Measurements from ENCODE around the gene MINPP1. TPM values are rescaled to one million over a fixed set of nuclear protein-coding genes. Genes with fewer than 3 reads are reported as not detected.
"Not testable (repeated sequence)": the region's sequence is repeated elsewhere in the genome, so short reads cannot be mapped to it uniquely, and the experiment has no call there.

MINPP1 gene
- total RNA-seq, 1 donor from 2014 or later, result 17.3 TPM

DNA sequence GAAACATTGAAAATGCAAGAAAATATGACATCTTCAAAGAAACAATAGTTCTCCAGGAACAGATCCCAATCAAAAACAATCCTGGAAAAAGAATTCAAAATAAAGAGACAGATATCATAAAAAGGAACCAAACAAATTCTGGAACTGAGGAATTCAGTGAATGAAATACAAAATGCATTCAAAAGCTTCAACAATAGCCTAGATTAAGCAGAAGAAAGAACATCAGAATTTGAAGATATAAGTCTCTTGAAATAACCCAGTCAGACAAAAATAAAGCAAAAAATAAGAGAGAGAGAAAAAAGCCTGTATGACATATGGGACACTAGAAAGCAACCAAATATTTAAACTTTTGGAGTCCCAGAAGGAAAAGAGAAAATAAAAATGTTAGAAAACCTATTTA, 60.3 kb downstream of the MINPP1 start:
- no peak for DNase-seq (ENCODE audit: low read depth in 2 of 2)

DNA sequence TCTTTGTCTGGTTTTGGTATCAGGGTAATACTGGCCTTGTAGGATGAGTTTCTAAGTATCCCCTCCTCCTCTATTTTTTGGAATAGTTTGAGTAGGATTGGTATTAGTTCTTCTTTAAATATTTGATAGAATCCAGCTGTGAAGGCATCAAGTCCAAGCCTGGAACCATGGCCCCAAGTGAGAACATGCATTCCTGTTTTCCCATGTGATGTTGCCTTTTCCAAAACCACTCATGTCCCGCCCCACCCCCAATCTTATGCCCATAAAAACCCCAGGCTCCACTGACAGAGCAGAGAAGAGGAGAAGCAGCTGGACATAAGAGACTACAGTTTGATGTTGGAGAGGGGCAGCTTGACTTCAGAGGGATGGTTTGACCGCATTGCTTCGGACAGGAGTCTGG, 71.2 kb downstream of the MINPP1 start:
- DNase-seq (ENCODE audit: low read depth in 2 of 2), result no peak

DNA sequence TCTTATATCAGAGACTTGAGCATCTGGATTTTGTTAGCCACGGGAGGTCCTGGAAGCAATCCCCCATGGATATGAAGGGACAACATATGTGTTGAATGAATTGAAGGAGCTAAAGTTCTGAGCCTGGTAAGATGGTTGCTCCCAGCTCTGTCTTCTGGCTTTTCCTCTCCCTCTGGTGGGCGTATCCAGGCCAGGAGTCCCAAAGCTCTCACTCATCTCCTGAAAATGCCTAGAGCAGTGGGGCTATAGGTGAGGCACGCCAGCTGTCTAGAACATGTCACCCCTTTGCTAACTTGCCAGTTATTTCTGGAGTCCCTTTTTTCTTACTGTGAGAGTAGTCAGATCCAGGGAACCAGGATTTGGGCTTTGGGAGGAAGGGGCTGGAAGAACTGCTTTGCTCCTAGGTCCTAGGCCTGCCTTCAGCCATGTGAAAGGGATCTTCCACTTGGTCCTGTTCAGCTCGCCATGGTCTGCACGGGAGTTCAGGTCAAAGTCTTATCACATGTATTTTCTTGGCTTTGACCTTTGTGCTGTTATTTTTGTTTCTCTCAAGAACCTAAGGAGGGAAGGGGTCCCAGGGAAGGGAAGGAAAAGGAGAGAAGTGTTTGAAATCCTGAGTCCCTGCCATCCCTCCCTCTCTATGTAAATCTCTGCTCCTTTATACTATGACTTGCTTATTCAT, 73.6 kb downstream of the MINPP1 start:
- DNase-seq (ENCODE audit: low read depth in 2 of 2), result no peak

DNA sequence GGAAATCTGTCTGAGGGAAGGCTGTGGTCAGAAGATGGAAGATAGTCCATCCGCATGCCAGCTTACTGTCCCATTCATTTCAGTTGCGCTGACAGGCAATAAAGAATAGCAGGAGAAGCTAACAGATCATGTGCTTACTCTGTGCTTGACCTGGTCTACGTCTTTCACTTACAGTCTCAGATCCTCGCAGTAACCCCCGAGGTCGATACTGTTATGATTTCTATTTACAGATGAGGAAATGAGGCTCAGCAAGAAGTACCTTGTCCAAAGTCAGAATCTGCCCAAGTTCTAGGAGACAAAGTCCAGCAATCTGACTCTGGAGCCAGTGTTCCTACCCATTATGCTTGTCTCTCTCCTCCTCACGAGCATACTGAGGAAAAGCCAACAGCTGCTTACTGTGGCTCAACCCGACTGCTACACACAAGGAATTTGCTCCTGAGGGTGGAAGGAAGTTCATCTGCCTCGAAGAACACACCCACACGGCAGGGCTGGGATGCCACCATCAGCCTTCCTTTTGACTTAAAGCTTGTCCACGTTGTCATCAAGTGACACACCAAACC, 74.2 kb downstream of the MINPP1 start:
- DNase-seq (ENCODE audit: low read depth in 2 of 2), result peak in 1 of 2 donors; percentile 32

DNA sequence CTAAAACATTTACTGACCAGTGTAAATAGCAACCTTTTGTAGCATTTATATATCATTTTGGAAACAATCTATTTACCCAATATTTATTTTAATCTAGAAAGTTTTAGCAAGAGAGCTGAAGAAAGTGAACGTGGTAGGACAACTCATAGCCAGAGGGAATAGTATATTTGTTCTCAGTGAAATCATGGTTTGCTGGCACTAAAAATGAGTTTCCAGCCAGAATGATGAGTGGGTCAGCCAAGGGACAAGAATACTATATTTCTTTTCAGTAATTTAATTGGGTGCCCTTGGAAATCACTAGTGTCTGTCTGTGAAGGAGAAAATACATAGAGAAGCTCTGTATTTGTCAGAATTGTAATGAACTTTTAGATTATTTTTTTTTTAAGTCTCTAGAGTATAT, 74.9 kb downstream of the MINPP1 start:
- no peak for DNase-seq (ENCODE audit: low read depth in 2 of 2)

DNA sequence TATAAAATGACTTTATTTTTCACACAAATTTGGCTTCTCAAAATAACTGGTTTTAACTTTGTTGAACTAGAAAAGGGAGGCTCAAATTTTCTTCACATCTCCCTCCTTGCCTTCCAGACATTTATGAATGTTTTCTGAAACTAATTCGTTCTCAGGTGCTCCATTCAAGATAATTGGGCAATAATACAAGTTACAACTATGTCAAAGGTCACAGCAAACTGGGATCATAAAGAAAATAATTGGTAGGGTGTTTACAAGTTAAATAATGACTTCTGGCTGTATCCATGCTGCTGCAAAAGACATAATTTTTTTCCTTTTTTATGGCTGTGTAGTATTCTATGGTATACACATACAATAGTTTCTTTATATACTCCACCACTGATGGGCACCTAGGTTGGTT, 75.3 kb downstream of the MINPP1 start:
- no peak for DNase-seq (ENCODE audit: low read depth in 2 of 2)

DNA sequence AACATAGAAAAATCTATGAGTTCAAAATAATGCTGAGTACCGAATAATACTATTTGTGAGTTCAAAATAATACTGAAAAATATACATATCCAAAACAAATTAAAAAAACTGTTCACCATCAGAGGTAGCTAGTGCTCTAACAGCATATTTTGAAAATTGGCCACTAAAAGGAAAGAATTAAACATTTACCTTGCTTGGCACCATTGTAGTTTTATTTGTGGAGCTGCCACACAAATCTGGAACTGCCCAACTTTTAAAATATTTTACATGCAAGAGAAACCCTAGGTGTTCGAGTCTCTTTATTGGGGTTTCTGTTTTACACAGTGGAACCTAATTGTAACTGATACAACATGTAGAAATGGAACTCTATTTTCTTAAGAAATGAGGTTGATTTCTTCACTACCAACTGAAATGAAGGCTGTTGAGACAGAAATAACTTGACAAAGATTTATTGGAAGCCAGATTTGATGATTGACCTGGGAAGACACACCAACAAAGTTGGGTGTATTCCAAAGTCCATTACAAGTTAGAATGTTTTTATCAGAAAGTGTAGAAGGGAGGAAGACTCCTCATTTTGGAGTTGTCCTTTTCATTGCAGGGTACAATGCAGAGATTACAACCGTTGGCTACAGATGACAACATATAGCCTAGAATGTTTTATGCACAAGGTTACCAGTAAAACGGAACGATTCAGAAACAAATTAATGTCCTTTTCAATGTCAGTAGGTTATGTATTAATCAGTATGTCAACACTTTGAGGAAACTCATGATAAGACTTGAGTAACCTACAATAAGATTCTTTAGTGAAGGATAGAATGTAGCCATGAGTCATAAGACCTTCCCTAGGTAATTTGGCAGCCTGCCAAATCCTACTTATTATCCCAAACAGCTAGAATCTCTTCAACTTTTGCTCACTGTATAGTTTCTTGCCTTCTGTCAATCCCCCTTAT, 81.1 kb downstream of the MINPP1 start:
- DNase-seq (ENCODE audit: low read depth in 2 of 2), result peak in 1 of 2 donors; percentile 74

DNA sequence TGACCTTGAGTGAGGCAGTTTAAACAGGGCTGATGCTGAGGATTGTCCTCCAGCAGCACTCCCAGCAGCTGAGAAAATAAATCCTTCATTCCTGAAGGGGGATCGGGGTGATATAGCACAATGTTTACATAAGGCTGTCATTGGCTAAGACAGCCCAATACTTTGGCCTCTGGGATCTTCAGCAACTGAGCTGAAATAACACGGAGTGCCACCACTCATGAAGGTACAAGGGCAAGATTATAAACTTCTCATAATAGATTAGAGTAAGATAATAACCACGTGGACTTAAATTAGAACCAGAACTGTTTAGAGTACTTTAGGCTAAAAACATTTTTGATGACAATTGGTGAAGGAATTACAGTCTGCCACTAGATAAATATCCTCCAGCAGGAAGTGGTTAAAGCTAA, 85.0 kb downstream of the MINPP1 start:
- DNase-seq (ENCODE audit: low read depth in 2 of 2), result no peak

DNA sequence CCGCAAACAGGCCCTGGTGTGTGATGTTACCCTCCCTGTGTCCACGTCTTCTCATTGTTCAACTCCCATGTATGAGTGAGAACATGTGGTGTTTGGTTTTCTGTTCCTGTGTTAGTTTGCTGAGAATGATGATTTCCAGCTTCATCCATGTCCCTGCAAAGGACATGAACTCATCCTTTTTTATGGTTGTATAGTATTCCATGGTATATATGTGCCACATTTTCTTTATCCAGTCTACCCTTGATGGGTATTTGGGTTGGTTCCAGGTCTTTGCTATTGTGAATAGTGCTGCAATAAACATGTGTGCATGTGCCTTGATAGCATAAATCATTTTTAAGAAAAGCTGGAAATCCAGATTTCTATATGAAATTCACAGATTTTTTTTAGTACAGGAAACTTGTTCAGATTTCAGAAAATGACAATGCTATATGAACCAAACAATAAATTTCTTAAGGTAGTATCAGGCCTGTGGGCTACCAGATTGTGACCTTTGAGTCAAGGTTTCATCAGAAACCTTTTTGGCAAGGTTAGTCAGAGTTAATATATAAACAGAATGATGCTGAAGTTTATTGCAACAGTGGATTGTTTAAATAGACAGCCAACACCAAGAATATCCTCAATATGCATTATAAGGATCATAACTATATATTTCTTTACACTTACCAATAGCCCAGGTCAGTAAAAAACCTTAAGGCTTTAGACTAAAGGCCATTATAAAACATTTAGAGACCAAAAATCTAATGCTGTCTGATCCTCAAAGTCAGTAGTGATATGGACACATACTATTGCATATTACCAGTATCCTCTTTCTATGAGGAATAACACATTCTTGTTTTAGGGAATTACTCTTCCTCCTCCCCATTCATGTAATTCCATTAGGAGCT, 86.3 kb downstream of the MINPP1 start:
- DNase-seq (ENCODE audit: low read depth in 2 of 2), result no peak

DNA sequence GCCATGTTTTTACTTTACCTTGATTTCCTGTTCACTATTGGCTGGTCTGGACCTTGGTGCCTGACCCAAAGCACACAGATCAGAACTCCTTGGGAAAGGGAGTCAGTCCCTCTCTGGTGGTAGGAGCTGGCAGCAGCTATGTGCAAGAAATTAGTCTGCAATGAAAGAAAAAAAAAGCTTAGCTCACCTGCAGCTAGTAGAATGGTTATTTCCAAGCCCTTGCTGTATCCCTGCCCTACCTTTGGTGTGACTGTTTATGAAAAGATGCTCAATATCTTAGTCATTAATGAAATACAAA, 86.8 kb downstream of the MINPP1 start:
- DNase-seq (ENCODE audit: low read depth in 2 of 2), result no peak

DNA sequence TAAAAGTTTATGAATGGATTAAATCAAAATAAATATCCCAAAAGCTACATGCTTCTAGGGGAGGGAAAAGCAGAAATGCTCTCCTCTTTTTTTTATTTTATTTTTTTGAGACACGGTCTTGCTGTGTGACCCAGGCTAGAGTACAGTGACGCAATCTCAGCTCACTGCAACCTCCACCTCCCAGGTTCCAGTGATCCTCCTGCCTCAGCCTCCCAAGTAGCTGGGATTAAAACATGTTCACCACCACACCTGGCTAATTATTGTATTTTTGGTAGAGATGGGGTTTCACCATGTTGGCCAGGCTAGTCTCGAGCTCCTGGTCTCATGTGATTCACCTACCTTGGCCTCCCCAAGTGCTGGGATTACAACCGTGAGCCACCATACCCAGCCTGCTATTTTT, 88.2 kb downstream of the MINPP1 start:
- not testable (repeated sequence) for DNase-seq (ENCODE audit: low read depth in 2 of 2)

DNA sequence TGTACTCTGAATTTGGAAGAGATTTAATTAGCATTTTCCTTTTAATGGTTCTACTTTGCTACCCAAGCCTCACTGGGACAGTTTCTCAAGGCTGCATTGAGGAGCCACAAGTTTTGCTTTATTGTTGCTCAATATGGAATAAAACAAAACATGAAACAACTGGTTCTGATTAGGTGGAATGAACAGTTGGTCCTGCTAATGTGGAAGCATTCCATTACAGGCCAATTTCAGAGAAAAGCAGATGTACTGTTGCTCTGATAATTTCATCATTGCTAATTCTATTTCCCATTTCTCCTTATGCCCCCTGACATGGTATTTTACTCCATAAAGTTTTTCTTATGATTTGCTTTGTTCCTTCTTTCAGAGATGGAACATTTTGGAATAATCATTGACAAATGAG, 89.0 kb downstream of the MINPP1 start:
- no peak for DNase-seq (ENCODE audit: low read depth in 2 of 2)

DNA sequence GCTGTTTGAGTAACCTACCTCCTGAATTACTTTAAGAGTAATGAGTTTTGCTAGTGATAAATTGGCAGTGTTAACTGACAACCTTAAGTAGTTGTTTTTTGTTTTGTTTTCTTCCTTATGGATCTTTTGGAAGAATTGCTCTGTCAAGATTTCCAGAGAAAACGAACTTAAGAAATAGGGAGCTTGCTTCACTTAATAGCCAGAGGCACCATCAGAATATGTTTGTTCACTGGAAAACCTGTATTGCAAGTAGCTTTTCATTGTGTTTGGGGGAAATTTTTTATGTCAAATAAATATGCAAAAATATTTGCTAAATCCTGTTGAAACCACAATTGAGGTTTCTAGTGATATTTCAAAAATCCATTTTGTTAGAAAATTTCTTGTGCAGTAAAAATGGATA, 89.5 kb downstream of the MINPP1 start:
- no peak for DNase-seq (ENCODE audit: low read depth in 2 of 2)

DNA sequence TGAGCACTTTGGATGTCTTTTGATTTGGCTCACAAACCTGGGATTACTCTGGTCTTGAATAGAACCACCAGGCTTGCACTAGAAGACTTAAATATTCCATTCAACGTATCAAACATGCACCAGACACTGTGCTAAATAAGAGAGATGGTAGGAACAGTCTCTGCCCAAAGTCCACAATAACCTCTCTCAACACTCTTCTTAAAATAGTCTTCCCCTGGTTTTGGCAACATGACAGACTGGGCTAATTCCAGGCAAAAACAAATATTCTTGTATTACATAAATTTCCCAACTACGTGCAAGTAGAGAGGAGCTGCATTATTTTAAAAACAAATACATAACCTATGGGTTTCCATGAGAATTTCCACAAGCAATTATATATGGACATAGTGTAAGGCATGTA, 90.2 kb downstream of the MINPP1 start:
- no peak for DNase-seq (ENCODE audit: low read depth in 2 of 2)

DNA sequence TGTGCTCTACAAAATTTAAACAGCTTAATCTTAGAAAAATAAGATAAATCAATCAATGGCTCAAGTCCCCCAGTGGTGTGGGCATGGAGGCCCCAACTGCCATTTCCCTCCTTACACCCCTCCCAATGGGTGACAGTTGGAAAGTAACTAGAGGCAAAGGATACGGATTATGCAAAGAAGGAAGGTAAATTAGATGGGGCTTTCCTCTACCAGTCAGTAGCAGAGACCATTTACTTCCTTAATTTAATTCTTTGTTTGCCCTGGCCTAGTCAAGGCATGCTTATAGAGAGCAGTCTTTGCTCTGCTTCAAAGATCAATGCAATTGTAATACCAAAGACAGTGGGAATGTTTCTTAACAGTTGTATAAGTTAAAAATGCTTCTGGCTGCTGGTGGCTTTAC, 91.7 kb downstream of the MINPP1 start:
- no peak for DNase-seq (ENCODE audit: low read depth in 2 of 2)

DNA sequence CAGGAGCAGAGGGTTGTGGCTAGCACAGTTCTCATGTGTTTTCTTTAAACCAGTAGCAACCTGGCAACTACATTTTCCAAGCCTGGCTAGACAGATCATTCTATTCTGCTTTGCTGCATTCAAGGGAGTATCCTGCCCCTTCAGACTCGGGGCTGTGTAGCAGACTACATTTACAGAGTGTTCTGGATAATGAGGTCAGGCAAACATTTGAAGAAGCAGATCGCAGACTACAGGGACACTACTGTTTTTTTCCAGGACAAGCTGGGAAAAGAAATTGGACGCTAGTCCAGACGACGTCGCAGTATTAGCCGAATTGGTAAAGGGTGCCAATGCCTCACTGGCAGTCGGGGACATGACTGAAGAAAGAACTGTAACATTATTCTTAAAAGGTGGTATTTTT, 94.0 kb downstream of the MINPP1 start:
- no peak for DNase-seq (ENCODE audit: low read depth in 2 of 2)

DNA sequence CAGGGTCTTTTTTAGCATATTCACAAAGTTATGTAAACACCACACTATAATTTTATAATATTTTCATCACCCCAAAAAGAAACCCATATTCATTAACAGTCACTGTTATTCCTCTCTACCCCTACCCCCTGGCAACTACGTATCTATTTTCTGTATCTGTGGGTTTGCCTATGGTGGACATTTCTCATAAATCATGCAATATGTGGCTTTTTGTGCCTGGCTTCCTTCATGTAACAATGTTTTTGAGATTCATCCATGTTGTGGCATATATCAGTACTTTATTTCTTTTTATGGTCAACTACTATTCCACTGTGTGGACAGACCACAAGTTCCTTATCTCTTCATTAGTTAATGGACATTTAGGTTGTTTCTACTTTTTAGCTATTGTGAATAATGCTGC, 95.9 kb downstream of the MINPP1 start:
- no peak for DNase-seq (ENCODE audit: low read depth in 2 of 2)

Other genes with a start within 250 kb of the MINPP1 start
- gene NUTM2D, start 147.1 kb upstream of the MINPP1 start, total RNA-seq, result 0.44 and 0.60 TPM in 2 replicates
- 54.0 and 140 TPM in 2 replicates for gene PAPSS2, start 155.0 kb downstream of the MINPP1 start, total RNA-seq